Superior temporal gyrus (tissue), 1 donor: ENCODE measurements around the gene SLX9.
A peak's percentile ranks its signal among the peaks of the same experiment; 100 is the strongest.
"Not testable (repeated sequence)": the region's sequence is repeated elsewhere in the genome, so short reads cannot be mapped to it uniquely, and the experiment has no call there.

Experiments used
- DNase-seq: peaks from one replicate; pipeline ENCODE4 v3.0.0-alpha.2; 2016; ENCODE audit errors: extremely low spot score

Gene SLX9

GRCh38 chr21:44914176-44914874 lies 25.5 kb upstream of the SLX9 start:
- no peak for DNase-seq

DNA sequence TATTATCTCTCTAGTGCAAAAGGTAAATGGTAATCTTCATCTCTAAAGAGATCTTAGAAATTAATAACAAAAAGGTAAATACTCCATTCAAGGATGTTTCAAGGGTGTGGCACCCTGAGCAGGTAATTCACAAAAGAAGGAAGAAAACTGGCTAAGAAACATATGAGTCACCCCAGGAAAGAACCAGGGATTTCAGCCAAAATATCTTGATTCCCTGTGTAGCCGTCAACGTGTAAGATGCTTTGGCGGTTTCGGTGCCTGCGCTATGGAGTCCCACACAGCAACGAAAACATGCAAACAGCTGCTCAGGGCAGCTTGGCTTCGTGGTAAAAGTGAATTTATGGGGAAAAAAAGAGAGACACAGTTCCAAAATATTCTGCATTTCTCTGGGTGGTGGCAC lies 22.9 kb upstream of the SLX9 start:
- no peak for DNase-seq

- DNase-seq, result no peak
These were observed 22.3 kb upstream of the SLX9 start for GRCh38 chr21:44917446-44918106.

GRCh38 chr21:44918107-44918470 lies 21.7 kb upstream of the SLX9 start:
- DNase-seq, result no peak

- DNase-seq, result no peak
These were observed 21.2 kb upstream of the SLX9 start for GRCh38 chr21:44918581-44919033.

DNA sequence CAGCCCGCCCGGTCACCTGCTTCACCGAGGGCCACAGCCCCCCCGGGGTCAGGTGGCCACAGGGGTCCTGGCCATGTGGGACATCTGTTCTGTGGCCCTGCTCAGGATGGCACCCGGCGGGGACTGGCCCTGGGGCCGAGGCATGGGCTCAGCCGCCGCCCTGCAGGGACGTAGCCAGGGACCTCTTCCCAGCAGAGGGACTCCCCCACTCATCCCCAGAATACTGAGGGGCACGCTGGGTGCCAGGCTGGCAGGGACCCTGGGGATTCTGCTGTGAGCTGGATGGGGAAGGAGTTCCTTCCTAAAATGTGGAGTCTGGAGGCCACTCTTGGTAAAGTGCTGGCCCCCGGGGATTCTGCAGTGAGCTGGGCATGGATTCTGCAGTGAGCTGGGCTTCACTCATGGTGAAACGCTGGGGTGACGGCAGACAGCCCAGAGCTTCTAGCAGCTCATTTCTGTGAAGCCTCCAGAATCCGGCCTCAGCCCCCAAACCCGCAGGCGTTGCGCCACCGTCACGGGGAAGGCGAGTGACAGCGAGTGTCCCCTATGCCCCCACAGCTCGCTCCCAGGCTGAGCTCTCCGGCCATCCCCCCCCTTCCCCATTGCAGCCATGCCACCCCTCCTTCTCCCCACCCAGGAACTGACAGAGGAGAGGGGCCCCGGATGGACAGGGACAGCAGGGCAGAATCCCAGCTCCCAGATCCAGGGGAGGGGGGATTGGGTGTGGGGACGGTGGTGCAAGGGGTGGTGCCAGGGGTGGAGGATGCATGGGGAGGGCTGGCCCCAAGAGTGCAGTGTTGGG lies 20.5 kb upstream of the SLX9 start:
- DNase-seq, result no peak

DNA sequence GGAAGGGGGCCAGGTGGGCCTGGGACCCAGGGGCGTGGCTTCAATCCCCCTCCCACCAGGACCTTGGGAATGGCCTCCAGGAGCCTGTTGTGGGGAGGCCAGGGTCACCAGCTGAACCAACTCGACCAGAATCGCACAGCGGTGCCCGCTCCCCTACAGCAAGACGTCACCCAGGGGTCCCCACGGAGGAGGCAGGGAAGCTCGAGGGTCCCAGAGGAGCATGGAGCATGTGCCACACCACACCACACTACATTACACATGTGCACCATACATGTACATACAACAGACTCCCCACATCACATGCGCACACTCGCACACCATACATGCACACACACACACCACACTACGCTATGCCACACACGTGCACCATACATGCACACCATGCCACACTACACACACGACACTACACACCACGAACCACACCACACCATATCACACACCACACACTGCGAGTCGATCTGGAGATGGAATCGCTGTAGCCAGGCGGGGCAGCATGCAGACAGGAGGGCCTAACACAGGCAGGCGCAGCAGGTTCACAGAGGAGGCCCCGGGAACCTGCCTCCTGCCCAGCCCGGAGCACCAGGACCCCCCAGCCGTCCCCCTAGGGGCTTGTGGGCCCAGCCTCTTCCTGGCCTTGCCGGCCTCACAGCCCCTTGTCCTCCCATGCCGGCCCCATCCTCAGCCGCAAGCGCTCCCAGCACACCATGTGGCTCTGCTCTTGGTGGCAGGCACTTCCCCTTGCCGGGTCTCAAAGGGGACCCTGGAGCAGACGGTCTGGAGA lies 19.7 kb upstream of the SLX9 start:
- no peak for DNase-seq

- no peak for DNase-seq
These were observed 18.9 kb upstream of the SLX9 start, which contains the start of gene ITGB2 for GRCh38 chr21:44920694-44921604. TSS of gene ITGB2 (minus strand) at chr21:44920899. CDS start at chr21:44910782, 10,117 bp downstream.

- no peak for DNase-seq
These were observed 17.9 kb upstream of the SLX9 start for GRCh38 chr21:44921928-44922327.

- DNase-seq, result no peak
These were observed 16.2 kb upstream of the SLX9 start for GRCh38 chr21:44923480-44924084.

DNA sequence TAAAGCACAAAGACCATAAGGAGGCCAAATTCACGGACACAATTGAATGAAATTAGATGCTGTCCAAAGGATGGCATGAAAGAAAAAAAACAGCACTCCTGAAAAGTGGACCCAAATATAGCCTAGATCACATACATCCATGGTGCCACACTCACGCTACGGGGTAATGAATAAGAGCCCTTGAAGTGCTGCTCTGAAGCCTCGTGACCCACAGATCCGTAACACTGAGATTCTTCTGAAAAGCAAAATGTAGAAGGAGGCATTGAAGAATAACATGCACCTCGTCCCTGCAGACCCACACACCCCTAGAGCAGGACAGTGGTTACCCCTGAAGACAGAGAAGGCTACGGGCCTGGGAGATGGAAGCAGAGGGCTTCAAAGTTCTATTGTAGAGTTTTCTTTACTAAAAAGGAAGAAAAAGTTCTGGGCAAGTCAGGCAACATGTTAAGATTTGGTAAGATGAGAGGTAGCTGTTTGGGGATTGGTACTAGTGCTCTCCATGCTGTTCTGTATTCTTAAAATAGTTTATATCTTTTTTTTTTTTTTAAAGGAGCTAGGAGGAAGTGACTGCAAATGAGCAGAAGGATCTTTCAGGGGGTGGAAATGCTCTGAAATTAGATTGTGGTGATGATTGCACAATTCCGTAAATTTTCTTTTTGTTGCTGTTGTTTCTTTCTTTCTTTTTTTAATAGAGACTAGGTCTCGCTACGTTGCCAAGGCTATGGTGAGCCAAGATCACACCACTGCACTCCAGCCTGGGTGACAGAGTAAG lies 15.0 kb upstream of the SLX9 start:
- DNase-seq, result peak; percentile 20

- DNase-seq, result no peak
These were observed 14.5 kb upstream of the SLX9 start for GRCh38 chr21:44925378-44925755.

GRCh38 chr21:44926331-44927101 lies 13.3 kb upstream of the SLX9 start:
- DNase-seq, result no peak

- no peak for DNase-seq
These were observed 12.6 kb upstream of the SLX9 start for GRCh38 chr21:44927259-44927586.

DNA sequence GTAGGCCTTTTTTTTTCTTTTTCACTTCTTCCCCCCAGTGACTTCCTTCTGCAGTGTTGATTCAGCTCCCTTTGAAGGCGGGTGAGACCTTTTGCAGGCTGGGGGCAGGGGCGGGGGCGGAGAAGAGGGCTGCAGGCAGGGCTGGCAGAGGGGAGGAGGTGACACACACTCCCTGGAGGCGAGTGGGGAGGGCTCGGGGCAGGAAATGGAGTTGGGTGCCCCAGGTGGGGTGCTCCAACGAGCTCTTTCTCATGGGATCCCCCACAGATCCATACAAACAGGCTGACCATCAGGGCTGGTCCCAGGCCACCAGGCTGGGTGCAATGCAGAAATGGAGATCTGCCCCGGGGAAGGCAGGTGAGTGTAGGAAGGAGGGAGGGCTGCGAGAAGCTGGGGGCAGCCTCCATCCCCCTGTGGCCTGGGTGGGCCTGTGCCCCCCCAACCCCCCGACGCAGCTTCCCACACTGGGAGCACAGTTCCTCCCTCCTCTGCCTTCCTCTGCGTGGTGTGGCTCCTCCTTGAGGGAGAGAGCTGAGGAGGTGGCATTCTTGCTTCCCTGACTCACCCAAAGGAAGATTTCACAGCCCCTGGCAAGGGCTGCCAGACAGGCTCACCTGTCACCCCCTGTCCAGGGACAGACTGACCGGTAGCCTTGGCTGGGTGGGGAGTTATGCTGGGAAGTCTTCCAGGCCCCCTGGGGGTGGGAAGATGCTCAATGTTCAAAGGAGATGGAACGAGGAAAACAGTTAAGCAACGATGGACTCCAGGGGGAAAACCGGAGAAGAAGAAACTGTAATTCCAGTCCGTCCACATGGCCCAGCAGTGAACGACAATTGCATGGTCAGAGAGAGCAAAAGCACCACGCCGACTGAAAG lies 12.0 kb upstream of the SLX9 start:
- no peak for DNase-seq

DNA sequence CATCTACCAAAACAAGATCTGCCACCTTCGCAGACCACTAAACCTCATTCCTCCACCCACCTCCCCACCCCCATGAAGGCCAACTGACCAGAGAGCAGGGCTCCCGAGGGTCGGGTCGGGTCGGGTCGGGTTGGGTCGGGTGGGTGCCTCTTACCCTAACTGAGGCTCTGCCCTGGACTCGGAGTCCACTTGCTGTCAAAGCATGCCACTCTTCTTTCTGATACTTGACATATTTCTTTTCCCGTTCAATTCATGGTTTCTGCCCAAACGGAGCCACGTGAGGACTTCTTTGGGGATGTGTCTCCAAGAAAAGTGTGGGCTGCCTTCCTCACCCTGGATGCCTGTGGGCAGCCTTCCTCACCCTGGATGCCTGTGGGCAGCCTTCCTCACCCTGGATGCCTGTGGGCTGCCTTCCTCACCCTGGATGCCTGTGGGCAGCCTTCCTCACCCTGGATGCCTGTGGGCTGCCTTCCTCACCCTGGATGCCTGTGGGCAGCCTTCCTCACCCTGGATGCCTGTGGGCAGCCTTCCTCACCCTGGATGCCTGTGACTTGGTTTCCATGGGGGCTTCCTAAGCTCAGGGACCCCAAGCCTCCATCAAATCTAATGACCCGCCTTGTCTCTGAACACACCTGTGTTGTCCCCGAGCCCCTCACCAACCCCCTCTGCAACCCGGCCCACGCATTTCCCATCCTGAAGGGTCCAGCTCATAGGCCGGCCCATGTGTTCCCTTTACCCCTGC lies 11.2 kb upstream of the SLX9 start:
- DNase-seq, result not testable (repeated sequence)

DNA sequence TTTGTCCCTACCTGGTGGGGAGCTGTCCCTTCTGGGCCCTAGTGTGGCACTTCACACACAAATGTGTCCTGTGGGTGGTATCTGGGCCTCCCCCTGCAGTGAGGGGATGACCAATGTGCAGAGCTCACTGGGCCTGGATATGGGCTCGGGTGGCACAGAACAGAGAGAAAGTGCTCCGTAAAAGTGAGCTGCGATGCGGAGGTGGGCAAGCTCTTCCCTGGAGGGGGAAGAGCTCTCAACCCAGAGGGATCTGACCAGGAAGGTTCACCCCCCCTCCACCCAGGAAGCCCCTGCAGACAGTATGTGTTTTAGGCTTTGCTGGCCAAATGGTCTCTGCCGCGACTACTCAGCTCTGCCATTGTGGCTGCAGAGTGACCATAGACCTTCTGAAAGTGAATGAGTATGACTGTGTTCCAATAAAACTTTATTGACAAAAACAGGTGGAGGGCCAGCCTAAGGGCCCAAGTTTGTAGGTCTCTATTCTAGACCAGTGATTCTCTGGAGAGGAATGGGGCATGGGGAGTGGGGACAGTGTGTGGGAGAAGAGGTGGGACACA lies 10.5 kb upstream of the SLX9 start:
- DNase-seq, result no peak
